Effector CD4-positive, alpha-beta T cell (primary cell): ENCODE measurements around the gene COL9A3.

ENCODE experiments used
- DNase-seq: peaks from one replicate; pipeline ENCODE4 v3.0.0-alpha.2; 2020

Gene COL9A3

DNA sequence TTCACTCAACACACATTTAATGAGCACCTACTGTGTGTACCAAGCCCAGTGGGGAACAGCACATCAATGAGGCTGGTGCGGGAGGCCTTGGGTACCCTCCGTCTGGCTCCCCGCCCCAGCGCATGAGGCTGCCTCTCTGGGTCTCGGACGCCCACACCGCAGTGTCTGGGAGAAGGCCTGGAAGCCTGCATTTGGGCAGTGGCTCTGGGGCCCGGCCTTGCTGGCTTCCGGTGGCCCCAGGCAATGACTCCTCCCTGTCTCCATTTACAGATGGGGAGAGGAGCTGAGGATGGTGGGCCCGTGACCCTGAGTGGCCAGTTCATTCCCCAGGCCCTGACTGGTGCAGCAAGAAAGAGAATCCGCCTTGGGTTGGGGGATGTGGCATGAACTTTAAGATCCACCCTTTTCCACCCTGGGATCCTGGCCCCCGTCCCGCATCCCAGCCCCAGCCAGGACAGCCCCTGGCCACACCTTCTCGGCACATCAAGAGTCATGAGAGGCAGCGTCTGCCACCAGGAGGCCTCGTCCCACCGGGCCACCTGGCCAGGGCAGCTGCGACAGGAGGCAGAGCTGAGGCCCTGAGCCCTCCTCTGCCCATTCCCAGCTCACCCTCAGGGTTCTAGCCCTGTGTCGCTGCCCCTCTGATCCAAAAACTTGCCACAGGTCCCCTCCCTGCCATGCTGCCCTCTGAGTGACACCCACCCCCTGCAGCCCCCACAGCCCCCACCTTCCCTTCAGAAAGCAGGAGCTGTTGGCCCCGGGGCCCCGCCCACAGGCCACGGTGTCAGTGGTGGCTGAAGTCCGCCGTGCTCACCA is 38.0 kb upstream of the COL9A3 start:
- no peak for DNase-seq

DNA sequence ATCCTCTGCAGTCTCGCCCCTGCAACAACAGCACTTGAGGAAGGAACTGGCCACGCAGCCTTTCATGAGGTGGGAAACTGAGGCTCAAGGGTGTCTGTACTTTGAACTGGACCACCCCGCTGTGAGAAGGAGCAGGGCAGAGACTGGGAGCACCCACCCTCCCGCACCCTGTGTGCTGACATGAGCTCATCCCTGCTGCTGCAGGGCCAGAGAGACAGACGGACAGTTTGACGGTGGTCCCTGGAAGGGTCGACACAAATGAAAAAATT is 37.5 kb upstream of the COL9A3 start:
- DNase-seq, result no peak

DNA sequence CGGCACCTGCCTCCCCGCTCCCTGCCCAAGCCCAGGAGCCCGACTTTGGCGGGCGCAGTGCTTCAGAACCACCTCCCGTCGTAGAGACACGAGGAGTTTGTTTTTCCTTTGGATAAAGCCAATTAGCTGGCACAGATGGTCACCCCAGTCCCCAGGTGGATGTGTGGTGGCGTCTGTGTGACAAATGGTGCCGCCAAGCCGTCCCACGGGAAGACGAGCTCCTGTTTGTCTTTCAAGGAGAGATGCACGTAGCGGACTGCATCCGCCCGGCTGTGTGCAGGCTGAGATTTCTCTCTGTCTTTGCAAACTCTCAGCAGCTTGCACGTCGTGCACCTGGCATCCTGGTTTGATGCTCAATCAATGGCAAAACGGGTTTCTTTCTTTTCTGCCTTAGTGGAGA is 36.6 kb upstream of the COL9A3 start:
- DNase-seq, result no peak

DNA sequence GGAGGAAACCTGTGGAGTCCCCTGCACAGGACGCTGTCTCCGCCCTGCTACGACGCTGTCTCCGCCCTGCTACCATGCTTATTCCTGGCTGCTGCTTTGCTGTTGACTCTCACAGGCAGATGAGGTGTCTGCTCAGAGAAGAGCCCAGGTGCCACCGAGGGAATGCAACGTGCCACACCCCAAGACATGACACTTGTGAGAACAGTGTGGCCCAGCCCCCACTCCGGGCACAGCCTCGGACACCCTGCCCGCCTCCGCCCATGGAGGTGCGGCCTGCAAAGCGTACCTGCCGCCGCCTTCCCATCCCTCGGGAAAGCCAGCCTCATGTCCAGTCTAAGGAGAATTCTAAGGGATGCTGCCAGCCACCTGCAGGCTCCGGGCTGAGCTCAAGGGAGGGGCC is 36.2 kb upstream of the COL9A3 start:
- DNase-seq, result no peak

DNA sequence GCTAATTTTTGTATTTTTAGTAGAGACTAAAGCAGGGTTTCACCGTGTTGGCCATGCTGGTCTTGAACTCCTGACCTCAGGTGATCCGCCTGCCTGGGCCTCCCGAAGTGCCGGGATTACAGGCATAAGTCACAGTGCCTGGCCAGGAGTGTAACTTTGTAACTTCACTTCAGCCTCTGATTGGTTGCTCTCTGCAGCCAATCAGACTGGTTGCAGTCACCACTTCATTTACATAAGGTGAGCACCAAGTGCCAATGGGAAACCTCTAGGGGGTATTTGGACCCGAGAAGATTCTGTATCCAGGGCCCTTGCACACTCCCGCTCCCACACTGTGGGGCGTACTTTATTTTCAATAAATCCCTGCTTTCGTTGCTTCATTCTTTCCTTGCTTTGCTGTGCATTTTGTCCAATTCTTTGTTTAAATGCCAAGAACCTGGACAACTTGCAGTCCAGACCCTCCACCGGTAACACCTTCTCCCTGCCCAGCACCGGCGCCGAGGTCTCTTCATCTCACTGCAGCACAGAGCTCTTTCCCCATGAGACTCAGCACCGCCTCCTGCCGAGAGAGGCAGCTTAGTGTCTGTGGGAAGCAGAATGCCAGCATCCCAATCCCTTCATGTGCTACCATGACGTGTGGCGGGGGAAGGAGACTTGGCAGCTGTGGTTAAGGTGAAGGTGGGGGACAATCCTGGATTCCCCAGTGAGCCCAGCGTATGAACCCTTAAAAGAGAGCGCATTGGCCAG is 34.5 kb upstream of the COL9A3 start:
- DNase-seq, result no peak

DNA sequence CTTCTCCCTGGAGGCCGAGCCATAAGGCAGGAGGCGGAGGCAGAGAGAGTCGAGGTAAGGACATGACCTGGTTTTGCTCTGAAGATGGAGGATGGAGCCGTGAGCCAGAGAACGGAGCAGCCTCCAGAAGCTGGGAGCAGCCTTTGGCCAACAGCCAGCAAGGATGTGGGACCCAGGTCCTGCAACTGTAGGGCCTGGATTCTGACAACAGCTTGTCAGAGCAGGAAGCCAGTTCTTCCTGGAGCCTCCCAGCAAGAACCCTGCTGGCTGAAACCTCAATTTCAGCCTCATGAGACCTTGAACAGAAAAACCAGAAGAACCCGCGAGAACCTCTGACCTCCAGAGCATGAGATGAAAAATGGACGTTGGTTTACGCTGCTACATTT is 34.0 kb upstream of the COL9A3 start:
- no peak for DNase-seq

DNA sequence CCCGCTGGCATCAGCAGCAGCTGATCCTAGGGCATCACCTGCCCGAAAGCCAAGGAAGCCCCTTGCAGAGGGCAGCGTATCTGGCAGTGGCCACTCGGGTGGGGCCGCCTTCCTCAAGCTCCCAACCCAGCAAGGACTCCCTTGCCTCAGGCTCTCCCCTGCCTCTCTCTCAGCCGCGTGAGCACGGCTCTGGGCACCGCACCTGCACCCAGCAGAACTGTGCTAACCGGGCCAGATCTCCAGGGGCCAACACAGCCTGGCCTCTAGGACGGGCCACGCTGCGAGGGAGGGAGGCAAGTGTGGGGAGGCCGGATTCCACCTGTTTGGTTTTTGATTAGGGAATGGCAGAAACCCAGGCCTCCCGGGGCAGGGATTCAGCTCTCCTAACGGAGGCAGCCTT is 32.4 kb upstream of the COL9A3 start:
- no peak for DNase-seq

DNA sequence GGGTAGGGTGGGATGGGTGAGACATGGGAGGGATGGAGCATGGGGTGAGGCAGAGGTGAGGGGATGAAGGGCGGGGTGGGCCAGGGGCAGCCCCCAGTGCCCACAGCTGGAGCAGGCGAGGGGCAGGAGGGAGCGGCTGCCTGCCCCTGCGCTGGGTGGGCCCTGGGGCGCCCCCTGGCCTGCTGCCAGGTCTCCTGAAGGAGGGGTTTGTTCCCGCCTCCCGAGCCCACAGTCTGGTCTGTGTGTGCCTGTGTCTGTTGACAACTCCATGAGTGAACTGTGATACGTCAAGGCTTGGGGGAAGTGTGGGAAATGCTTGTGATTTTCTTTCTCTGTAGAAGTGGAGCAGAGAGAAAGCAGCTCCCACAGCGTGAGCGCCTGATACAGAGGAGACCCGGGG is 31.5 kb upstream of the COL9A3 start:
- no peak for DNase-seq

DNA sequence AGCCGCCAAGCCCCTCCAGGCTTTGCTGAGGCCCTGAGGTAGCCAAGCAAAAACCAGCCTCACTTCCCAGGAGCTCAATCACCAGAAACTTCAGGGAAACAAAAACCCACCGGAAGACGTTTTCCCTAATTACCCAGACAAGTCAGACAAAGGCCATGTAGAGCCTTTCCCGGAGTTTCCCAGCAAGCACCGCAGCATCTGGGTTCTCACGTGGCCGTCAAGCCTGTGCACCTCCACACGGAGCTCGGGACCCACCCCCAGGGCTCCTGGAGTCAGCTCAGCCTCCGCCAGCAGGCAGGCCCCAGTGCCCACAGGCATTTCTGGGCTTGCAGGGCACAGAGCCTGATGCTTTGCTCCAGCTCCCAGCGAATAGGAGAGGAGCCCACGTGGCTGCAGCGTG is 30.7 kb upstream of the COL9A3 start:
- no peak for DNase-seq

DNA sequence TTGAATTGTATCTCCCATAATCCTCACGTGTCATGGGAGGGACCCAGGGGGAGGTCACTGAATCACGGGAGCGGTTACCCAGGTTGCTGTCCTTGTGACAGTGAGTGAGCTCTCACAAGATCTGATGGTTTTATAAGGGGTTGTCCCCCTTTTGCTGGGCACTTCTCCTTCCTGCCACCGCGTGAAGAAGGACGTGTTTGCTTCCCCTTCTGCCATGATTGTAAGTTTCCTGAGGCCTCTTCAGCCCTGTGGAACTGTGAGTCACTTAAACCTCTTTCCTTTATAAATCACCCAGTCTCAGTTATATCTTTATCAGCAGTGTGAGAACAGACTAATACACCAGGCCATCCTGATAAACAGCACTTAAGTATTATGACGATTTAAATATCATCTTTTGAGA is 29.5 kb upstream of the COL9A3 start:
- no peak for DNase-seq

DNA sequence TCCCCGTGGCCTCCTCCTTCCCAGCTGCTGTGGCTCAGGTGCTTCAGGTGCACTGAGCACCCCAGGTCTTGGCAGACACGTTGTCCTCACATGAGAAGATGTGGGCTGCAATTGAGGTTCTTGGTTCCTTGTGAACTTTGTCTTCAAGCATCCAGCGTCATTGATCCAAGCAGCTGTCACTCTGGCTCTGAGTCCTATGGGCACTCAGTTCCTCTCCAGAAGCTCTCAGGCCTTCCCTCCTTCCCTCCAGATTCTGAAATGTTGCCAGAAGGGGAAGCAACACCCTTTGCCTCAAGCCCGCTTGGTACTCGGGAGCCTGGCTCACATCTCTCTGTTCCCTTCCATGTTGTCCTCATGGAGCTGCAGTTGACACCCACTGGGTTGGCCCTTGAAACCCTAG is 29.0 kb upstream of the COL9A3 start:
- no peak for DNase-seq

DNA sequence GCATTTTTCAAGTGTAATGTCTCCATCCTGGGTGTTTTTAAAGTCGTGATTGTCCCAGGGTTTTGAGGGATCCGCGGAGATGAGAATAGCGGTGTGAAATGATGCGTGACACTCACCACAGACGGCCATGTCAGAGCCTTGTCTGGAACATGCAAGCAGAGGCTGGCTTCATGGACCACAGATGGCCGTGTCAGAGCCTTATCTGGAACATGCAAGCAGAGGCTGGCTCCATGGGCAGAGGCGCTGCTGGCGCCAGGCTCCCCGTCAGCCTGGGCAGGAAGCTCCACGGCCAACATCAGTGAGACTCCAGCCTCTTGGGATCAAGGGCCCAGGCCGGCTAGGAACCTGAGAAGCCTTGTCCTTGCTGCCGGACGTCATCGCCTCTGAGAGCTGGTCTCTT is 28.2 kb upstream of the COL9A3 start:
- no peak for DNase-seq

DNA sequence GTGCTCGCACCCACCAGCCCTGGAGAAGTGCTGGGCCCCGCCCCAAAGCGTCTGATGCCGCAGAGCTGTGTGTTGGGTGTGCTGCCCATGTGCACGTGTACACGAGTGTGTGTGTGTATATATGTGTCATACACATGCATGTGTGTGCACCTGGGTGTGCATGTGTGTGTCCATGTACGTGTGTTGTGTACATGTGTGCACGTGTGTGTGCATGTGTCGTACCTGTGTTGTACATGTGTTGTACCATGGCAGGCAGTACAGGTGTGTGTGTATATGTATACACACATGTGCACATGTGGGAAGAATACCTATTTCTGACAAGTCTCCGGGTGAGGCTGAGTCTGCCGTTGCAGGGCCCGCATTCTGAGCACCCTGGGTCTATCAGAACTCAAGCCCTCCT is 26.8 kb upstream of the COL9A3 start:
- no peak for DNase-seq

DNA sequence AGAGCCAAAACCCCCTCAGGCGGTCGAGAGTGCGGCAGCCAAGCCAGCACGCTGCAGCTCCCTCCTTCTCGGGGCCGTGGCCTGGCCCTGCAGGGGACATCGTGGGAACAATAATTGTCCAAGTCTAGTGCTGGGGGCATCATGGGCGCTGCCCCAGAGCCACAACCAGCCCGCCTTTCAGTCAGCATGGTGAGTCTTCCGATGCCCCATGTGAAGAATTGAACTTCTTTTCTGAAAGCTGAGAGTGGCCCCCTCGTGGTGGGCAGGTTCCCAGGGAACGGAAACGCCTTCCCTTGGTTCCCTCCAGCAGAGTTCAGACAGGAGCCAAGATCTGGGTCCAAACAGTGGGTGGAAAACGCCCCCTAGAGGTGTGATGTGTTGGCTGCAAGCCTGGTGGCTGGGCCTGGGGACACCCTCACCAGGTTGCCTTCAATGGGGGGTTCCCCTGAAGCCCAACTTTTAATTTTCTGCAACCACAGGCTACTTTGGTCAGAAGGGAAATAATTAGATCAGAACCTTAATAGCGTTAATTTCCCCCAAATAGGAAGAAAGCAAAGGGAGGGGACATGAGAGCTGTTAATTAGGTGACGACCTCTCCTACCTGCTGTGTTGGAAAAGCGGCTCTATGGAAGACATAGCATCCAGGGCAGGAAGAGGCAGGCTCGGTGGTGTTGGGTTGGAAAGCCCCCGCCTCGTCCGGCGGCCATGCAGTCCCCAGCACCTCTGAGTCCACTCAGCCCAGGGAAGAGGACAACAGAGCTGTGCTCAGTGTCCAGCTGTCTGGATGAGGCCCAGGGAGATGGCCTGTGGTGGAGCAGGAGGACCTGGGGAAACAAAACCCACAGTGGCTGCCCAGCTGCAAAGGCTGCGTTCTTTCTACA is 25.3 kb upstream of the COL9A3 start:
- peak; percentile 54 for DNase-seq

DNA sequence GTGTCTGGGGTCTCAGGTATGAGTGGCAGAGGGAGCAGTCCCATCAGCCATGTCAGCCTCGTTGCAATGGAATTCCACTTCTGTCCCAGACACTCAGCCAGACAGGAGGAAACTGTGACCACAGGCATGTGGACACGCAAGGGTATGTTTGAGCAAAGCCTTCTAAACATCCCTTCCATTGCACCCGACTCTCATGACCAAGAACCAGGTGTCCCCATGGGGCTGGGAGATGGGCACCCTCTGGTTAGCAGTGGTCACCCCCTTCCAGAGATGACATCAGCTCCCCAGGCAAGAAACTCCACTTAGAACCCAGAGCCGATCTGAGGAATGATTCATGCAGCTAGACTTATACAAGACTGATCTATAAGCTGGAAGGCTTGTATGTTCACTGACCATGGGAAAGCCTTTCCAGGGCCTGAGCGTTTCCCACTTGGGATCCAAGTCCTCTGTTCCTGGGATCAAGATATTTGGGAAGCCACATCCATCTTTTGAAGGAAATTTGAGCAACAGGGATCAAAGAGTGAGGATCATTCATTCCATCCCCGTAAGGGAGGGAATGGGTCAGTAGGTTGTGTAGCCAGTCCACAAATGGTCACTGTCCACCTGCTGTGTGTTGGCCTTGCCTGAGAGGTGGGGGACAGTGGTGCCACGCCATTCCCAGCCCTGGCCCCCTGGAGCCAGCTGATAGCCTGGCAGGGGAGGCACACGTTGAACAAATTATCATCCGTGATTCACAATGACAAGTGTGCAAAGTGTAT is 24.5 kb upstream of the COL9A3 start:
- DNase-seq, result no peak

DNA sequence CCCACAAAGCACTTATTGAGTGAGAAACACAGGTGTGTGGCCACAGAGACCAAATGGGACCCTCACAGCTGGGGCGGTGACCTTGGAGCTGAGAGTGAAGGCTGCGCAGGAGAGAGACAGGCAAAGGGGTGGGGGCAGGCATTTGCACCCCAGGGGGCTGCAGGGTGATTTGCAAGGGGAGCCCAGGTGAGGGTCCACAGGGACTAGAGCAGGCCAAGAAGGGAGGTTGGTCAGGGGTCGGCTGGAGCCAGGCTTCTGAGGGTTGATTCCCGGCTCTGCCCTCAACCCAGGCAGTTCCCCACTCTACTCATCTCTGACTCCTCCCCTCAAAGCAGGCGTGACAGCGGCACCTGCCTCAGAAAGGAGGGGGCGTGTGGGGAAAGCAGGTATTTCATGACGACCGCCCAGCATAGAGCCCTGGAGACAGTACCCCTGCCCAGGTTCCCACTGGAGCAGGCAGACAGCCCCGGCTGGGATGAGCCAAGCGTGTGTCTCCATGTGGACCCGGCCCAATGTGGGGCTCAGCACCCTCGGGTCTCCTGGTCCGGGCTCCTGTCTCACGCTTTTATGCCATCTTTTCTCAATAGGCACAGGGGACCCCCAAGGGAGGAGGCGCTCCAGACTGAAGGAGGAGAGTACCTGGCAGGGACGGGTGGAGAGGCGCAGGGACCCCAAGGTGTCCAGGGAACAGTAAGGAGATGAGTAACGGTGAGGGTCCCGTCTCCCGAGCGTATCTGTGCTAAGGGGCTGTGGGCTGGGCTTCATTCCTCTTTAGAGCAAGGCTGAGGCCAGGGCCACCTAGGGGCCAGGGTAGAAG is 23.7 kb upstream of the COL9A3 start:
- DNase-seq, result no peak

DNA sequence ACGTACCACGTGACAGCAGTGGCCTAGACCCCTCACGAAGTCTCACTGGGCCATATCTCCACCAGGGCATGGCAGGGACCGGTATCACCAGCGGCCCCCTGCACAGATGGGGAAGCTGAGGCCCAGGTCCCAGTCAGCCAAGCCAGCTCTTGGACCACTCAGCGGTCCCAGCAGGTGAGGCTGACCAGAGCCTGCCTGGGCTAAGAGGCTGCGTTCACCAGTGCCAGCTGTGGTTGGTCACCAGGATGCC is 23.2 kb upstream of the COL9A3 start:
- DNase-seq, result no peak

DNA sequence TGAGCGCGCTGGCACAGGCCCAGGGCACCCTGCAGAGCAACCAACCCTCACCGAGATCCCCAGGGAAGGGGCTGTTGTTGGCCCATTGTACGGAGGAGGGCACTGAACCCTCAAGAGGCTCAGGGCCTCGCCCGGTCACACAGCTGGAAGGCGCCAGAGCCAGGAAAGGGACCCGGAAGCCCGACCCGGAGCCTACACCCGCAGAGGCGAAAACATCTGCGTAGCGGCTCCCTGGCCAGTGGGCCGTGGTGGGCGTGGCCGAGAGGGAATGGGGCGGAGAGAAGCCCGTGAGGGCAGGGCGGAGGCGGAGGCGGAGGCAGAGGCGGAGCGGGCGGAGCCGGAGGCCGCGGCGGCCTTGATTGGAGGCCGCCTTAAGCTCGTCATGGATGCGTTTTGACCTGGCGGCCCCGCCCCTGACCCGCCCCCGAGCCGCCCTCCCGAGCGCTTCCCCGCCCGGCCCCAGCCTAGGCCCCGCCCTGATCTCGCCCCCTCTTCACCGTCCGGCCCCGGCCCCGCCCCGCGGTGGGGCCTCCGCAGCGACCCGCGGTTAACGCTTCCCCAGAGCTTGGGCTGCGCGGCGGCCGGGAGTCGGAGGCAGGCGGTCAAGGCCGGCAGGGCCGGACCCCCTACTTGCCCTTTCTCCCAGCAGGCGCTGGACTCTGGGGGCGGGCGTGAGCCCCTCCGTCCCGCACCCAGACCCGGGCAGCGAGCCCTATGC is 22.7 kb upstream of the COL9A3 start:
- peak; percentile 84 for DNase-seq

DNA sequence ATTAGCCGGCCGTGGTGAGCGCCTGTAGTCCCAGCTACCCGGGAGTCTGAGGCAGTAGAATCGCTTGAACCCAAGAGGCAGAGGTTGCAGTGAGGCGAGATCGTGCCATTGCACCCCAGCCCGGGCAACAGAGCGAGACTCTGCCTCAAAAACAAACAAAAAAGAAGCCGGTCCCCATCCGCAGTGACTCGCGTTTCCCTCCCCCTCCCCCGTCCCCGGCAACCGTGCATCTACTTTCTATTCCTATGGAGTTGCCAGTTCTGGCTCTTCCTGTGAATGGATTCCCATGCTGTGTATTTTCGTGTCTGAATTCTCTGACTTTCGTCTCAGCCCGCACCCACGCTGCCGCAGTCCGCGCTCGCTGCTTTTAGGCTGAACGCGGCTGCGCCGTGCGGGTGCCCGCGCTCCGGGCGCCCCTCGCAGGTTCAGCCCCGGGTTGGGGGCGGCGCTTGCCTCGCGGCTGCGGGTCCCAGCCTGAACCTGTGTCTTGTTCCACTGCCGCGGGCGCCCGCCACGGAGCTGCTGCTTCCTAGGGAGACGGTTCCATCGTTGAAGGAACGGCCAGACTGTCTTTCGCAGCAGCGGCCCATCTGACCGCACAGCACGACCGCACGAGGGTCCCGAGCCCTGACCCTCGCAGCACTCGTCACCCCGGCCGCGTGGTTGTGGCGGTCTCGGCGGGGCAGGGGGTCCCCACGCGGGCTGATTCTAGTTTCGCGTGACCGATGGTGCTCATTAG is 21.7 kb upstream of the COL9A3 start:
- peak; percentile 53 for DNase-seq

DNA sequence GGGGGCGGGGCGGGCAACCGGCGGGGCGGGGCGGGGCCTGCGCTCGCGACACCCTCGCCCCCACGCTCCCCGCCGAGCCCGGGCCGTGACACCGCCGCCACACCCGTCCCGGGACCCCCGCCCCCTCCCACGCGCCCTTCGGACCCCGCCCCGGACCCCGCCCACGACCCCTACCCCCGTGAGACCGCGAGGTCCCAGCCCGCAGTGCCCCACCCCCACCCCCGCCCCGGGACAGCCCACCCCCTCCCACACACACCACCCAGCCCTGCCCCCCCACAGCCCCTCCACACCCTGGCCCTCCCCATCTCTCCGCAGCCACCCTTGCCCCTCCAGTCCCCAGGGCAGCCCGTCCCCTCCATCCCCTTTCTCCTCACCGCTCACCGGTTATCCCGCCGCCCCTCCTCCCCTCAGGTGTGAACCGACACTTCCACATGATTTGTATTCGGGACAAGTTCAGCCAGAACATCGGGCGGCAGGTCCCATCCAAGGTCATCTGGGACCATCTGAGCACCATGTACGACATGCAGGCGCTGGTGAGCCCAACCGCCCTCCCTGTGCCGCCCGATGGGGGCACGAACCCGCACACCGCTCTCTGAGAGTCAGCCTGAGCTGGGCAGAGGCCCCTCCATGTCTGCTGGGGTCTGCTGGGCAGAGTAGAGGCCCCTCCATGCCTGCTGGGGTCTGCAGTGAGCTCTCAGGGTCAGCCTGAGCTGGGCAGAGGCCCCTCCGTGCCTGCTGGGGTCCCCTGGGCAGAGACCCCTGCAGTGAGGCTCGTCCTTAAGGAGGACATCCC is 20.0 kb upstream of the COL9A3 start:
- no peak for DNase-seq
